Mammary epithelial cell (primary cell): ENCODE measurements around the gene FOXO4.

Experiments
- EZH2 ChIP-seq: IDR thresholded peaks from 2 replicates; pipeline ENCODE4 v1.6.1; 2012; ENCODE audit warnings: low read length, inconsistent platforms, borderline replicate concordance
- TF ChIP-seq, protein P1 (sequence below), 2 donors: IDR thresholded peaks in 1 of 2; conservative IDR thresholded peaks in 1 of 2; 2 replicates each; pipeline ENCODE4 v1.5.1; 2011 to 2012; ENCODE audit warnings: inconsistent platforms in 2 of 2, low read length in 2 of 2, mild to moderate bottlenecking in 2 of 2, control low read depth in 1 of 2, low read depth in 1 of 2; ENCODE audit not compliant: insufficient read depth in 1 of 2; ENCODE audit errors: extremely low read depth in 1 of 2

DNA sequence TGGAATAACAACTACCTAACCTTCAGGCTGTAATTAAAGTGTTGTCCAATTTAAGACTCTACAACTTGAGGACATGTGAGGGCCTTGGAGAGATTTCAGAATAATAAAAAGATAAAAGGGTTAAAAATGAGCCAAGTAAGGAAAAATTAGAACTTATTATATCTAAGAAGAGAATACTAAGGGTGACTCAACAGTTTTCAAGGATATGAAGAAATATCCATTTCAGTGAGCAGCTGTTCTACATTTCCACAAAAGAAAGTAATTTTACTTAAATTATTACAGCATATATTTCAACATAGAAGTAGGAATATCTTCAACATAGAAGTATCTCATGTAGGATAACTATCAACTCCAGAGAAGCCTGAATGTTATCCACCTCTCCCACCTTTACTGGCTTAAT, 38.8 kb upstream of the FOXO4 start:
- TF ChIP-seq, protein P1, sequence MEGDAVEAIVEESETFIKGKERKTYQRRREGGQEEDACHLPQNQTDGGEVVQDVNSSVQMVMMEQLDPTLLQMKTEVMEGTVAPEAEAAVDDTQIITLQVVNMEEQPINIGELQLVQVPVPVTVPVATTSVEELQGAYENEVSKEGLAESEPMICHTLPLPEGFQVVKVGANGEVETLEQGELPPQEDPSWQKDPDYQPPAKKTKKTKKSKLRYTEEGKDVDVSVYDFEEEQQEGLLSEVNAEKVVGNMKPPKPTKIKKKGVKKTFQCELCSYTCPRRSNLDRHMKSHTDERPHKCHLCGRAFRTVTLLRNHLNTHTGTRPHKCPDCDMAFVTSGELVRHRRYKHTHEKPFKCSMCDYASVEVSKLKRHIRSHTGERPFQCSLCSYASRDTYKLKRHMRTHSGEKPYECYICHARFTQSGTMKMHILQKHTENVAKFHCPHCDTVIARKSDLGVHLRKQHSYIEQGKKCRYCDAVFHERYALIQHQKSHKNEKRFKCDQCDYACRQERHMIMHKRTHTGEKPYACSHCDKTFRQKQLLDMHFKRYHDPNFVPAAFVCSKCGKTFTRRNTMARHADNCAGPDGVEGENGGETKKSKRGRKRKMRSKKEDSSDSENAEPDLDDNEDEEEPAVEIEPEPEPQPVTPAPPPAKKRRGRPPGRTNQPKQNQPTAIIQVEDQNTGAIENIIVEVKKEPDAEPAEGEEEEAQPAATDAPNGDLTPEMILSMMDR (conservative IDR thresholded peaks at IDR 0.05 in 1 of 2, IDR thresholded peaks at IDR 0.05 in 1 of 2; ENCODE audit: extremely low read depth in 1 of 2, insufficient read depth in 1 of 2, low read depth in 1 of 2, low read length in 2 of 2) = no peak
- TF ChIP-seq EZH2 = no peak
